K562 (cell line): ENCODE data around the gene ASPG. TPM values are rescaled to one million over a fixed set of nuclear protein-coding genes. Genes with fewer than 3 reads are reported as not detected.

Experiments used
- ATAC-seq: fragments of 200-7000 bp; cut with Tn5 transposase; 3 replicates; pipeline ENCODE4 v1.9.1; 2020; ENCODE audit warnings: moderate library complexity
- BruUV-seq: library from RNA; stranded (reverse); fragments of 400-500 nt; replicated peaks from 2 replicates; lab custom pipeline; 2021; lab: Mats Ljungman, UMichigan
- CTCF ChIA-PET: fragments of 300-600 bp; formaldehyde crosslinking; extraction: SDS; loops from one replicate; lab custom pipeline; 2021; ENCODE audit warnings: low intra/inter-chr PET ratio; lab: Yijun Ruan, JAX
- POLR2A ChIA-PET: fragments of 300-600, 350-650 bp; sonication (Branson Sonifier 250); formaldehyde crosslinking; extraction: SDS; loops from one replicate; lab custom pipeline; 2021; ENCODE audit warnings: antibody characterized with exemption, inconsistent platforms; lab: Yijun Ruan, JAX
- DNase-seq, 4 experiments: peaks; one replicate each; pipeline versions ENCODE4 v3.0.0 to v3.0.0-alpha.2; 2011 to 2018; ENCODE audit warnings: low spot score in 3 of 4, mixed read lengths in 3 of 4; ENCODE audit errors: extremely low read depth in 1 of 4
- FAIRE-seq: peaks from 2 replicates; lab custom pipeline; 2011; peaks lifted over from hg19 to GRCh38; lab: Jason Lieb, UNC
- H2AFZ ChIP-seq: 2 replicates; pipeline ENCODE4 v1.6.0; 2011; ENCODE audit warnings: low read depth, low read length, control low read depth, inconsistent platforms
- H3K27ac ChIP-seq: fragments of 200-600 bp; 3 replicates; pipeline ENCODE4 v1.8.0; 2011; ENCODE audit warnings: low read depth, mild to moderate bottlenecking, control low read depth, inconsistent platforms, low read length, moderate library complexity, mixed read lengths; ENCODE audit errors: extremely low read depth
- H3K27me3 ChIP-seq, 2 experiments: fragments of 300-600 bp in 1 of 2; 2 replicates in 1 of 2; 3 replicates in 1 of 2; pipeline versions ENCODE4 v1.6.0 to v1.8.0; 2011; ENCODE audit warnings: inconsistent platforms in 2 of 2, low read length in 2 of 2, mild to moderate bottlenecking in 1 of 2, mixed read lengths in 1 of 2, moderate library complexity in 1 of 2; ENCODE audit not compliant: control insufficient read depth in 2 of 2, insufficient read depth in 2 of 2
- H3K36me3 ChIP-seq: fragments of 300-600 bp; 3 replicates; pipeline ENCODE4 v1.8.0; 2011; ENCODE audit warnings: mild to moderate bottlenecking, low read length, inconsistent platforms; ENCODE audit not compliant: control insufficient read depth, insufficient read depth
- H3K4me1 ChIP-seq, 2 experiments: fragments of 200-600 bp in 1 of 2; replicated peaks in 1 of 2; 2 replicates in 1 of 2; 3 replicates in 1 of 2; pipeline versions ENCODE4 v1.5.1 to v1.8.0; 2011; ENCODE audit warnings: inconsistent platforms in 2 of 2, low read length in 2 of 2, mild to moderate bottlenecking in 1 of 2, mixed read lengths in 1 of 2, moderate library complexity in 1 of 2; ENCODE audit not compliant: control insufficient read depth in 2 of 2, insufficient read depth in 2 of 2
- H3K4me2 ChIP-seq: 2 replicates; pipeline ENCODE4 v1.6.1; 2011; ENCODE audit warnings: low read length, control low read depth, inconsistent platforms, mixed read lengths; ENCODE audit not compliant: insufficient read depth
- H3K4me3 ChIP-seq: fragments of 200-600 bp; sonication (generic), shearing (Covaris generic); 2 replicates; pipeline ENCODE4 v1.5.1; 2016; ENCODE audit warnings: control low read depth, inconsistent platforms
- H3K79me2 ChIP-seq: fragments of 200-600 bp; 3 replicates; pipeline ENCODE4 v1.8.0; 2011; ENCODE audit warnings: low read length, inconsistent platforms; ENCODE audit not compliant: control insufficient read depth, insufficient read depth
- H3K9ac ChIP-seq, 2 experiments: 2 replicates each; pipeline versions ENCODE4 v1.6.0 to v1.6.1; 2011; ENCODE audit warnings: low read depth in 2 of 2, low read length in 2 of 2, control low read depth in 1 of 2, inconsistent platforms in 1 of 2, mild to moderate bottlenecking in 1 of 2, mixed read lengths in 1 of 2; ENCODE audit not compliant: insufficient read depth in 1 of 2
- H3K9me1 ChIP-seq: one replicate; pipeline ENCODE4 v1.6.0; 2011; ENCODE audit warnings: inconsistent platforms, mild to moderate bottlenecking, low read length, moderate library complexity; ENCODE audit not compliant: control insufficient read depth, insufficient read depth
- H3K9me3 ChIP-seq: replicated peaks from 2 replicates; pipeline ENCODE4 v1.5.1; 2011; ENCODE audit warnings: low read depth, low read length, inconsistent platforms; ENCODE audit not compliant: control insufficient read depth, insufficient read depth
- H4K20me1 ChIP-seq: replicated peaks from 2 replicates; pipeline ENCODE4 v1.6.1; 2011; ENCODE audit warnings: low read length, inconsistent platforms, mixed read lengths; ENCODE audit not compliant: control insufficient read depth, insufficient read depth
- FOXO4 ChIP-seq: fragments of 450-650 bp; formaldehyde crosslinking; IDR thresholded peaks from 2 replicates; pipeline ENCODE4 v1.4.0; 2020; ENCODE audit warnings: mild to moderate bottlenecking, moderate library complexity
- HLTF ChIP-seq: fragments of 450-650 bp; IDR thresholded peaks from 2 replicates; pipeline ENCODE4 v1.6.1; 2016
- HNRNPK ChIP-seq: fragments of 200-400 bp; formaldehyde crosslinking; IDR thresholded peaks from one replicate; pipeline ENCODE4 v1.6.1; 2018; ENCODE audit warnings: mild to moderate bottlenecking, low read depth, low read length; ENCODE audit not compliant: poor library complexity, severe bottlenecking
- ZNF212 ChIP-seq: fragments of 450-650 bp; formaldehyde crosslinking; IDR thresholded peaks from 2 replicates; pipeline ENCODE4 v1.4.0; 2020; ENCODE audit warnings: mild to moderate bottlenecking
- WGBS: fragments of 100-300 bp; shearing (Covaris generic); methylation state at CpG from one replicate; pipeline ENCODE4 v1.1.6; 2016; ENCODE audit warnings: low coverage, mixed read lengths; ENCODE audit not compliant: insufficient coverage; ENCODE audit errors: missing lambda C conversion rate; 5-methylcytosine and 5-hydroxymethylcytosine counted together
- in situ Hi-C: fragments of 300-500 bp; cut with MboI; formaldehyde crosslinking; loops from 4 replicates; pipeline ENCODE4 v1.15.0; 2018; ENCODE audit warnings: inconsistent platforms, mixed read lengths
- intact Hi-C: fragments of 100-400 bp; cut with micrococcal nuclease; formaldehyde crosslinking; loops from 2 replicates; pipeline ENCODE4 v1.14.2; 2022
- polyA plus RNA-seq, 8 experiments: library from polyadenylated mRNA; depleted of rRNA in 4 of 8; stranded (reverse) in 5 of 8; unstranded in 3 of 8; fragments of >200 nt; fragmentation: Nextera tagmentation in 2 of 8; fragmentation: Illumina TruSeq in 1 of 8; extraction: Ambion mirVana in 2 of 8; extraction: Trizol in 1 of 8; gene quantifications; 2 replicates each; pipeline versions ENCODE4 v1.2.1 to v1.2.3, GENCODE V29; 2011 to 2014; ENCODE audit warnings: inconsistent platforms in 1 of 8, missing spikeins in 1 of 8
- total RNA-seq, 7 experiments: library from RNA; depleted of rRNA in 6 of 7; stranded (reverse); fragments of >200 nt in 6 of 7; fragmentation: Illumina TruSeq in 2 of 7; extraction: Trizol in 2 of 7; gene quantifications; 2 replicates each; pipeline versions ENCODE4 v1.2.1 to v1.2.3, GENCODE V29; 2011 to 2021; ENCODE audit warnings: low replicate concordance in 1 of 7

ASPG gene
- total and polyA plus RNA-seq, 9 of the 15 experiments (the other 6 are each of a cell fraction or from before 2014, with no cell fraction given): 0.18 TPM; not detected in 8

GRCh38 chr14:104041430-104042104 lies 43.9 kb upstream of the ASPG start:
- Histone ChIP-seq H3K4me1 (no peaks in the 10 kb centered on the region), H3K4me3 (no peak overlapping the region), H3K9me1 (no peaks in the 10 kb centered on the region), H3K27ac (no peak overlapping the region), H3K27me3 (peaks cover 7 to 35% of the 10 kb centered on the region in 2 experiments; a peak in 3 of 5 replicates), H3K9me3 (no peaks in the 10 kb centered on the region), H2AFZ (no peak overlapping the region), H3K79me2 (no peaks in the 10 kb centered on the region), H3K36me3 (no peaks in the 10 kb centered on the region), H4K20me1 (no peaks in the 10 kb centered on the region), H3K4me2 (no peak overlapping the region), H3K9ac (no peak overlapping the region)
- no TSS peak for BruUV-seq
- CTCF ChIA-PET: no interaction called here
- intact Hi-C loops (no loop called here), in situ Hi-C loops (no loop called here)
- 3% methylated on average over 6 of the region's 6 CpGs for WGBS
- no peak for DNase-seq
- ATAC-seq: no peak
- FAIRE-seq: no peak
- TF ChIP-seq HLTF (no peak), HNRNPK (no peak), ZNF212 (no peak), FOXO4 (CRISPR knock-in tag) (no peak)
- POLR2A ChIA-PET: no interaction called here
